Fibroblast of skin of left biceps (primary cell): ENCODE measurements around the gene TAB2.

ENCODE experiments used
- DNase-seq, 2 experiments: peaks; one replicate each; pipeline ENCODE4 v3.0.0-alpha.2; 2013; ENCODE audit warnings: low read depth in 2 of 2

TAB2 gene

DNA sequence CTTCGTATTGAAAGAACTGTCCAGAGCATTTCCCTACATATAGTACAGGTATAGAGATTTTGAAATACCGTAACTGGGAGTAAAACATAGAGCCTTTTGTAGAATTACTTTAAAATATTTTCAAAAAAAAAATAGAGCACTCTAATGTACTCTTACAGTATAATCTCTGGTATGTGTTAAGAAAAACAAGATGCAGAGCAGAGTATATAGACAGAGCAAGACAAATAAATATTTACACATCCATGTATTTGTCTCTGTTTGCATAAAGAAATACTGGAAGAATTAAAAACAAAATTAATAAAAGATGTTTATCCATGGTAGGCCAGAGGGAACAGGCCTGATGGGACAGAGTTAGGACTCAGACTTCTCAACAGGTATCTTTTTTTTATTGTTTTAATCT, 54.5 kb downstream of the TAB2 start:
- no peak for DNase-seq

DNA sequence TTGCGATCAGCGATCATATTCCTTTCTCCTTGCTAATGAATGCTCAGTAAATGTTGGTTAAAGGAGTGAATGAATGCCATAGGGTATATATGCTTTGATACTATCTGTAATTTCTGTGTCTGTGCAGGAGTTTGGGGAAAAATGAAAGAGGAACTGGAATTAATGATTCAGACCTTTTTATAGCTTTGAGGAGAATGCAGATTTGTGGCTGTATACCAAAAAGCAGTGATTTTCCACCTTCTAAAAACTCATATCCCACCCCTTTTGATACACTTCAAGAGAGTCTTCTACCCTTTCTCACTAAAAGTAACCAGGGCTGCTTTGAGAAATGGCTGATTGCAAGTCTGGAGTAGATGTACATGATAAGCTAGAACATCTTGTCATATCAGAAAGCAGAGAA, 56.0 kb downstream of the TAB2 start:
- DNase-seq: no peak

DNA sequence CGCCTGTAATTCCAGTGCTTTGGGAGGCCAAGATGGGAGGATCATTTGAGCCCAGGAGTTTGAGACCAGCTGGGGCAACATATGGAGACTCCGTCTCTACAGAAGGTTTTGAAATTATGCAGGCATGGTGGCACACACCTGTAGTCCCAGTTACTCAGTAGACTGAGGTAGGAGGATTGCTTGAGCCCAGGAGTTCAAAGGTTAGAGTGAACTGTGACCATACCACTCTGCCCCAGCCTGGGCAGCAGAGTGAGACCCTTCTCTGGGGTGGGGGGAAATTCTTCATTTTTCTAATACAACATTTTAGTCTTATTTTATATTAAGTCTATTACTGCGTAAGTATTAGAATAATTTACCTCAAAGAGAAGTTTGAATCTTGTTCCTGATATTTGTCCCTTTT, 62.5 kb downstream of the TAB2 start:
- no peak for DNase-seq

DNA sequence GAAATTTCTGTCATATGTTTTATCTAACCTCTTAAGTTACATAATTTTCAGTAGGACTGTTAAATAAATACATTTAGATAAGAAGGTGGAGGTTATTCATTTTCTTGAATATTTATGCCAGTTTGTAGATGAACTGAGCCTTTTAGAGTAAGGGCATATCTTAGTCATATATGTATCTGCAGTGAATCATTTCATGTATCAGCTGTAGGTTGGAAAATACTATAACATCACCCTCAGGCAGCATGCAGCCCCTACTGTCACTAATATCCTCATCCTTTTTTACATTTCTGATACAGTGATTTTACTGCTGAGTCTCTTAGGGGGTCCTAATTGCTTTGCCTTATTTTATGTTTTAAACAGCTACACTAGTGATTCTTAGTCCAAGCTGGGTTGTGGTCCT, 63.0 kb downstream of the TAB2 start:
- no peak for DNase-seq

DNA sequence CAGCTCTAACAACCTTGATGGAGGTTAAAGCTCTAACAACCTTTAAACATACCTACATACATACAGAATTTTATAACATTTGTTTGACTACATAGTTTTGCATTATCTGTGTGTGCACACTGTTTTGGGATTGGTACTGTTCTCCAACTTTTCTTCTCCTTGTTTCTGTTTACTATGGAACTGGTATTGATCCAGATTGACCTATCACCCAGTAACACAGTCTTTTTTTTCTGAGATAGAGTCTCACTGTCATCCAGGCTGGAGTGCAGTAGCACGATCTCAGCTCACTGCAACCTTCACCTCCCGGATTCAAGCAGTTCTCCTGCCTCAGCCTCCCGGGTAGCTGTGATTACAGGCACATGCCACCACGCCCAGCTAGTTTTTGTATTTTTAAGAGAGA, 65.9 kb downstream of the TAB2 start:
- DNase-seq: no peak

DNA sequence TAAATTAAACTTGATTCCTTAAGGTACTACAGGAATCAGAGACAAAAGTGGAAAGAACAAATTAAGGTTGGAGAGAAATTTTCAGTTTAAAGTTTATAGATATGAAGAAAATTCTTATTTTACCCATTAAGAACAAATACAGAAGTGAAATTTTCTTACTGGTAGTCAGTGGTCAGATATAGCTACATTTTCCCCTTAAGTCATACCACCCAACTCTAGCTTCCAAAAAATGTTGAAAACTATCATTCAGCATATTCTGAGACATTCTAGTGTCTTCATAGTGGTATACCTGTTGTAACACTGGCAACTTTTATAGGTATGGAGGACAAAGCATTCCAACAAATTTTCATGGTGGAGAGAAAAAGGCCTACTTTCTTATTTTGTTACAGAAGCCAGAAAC, 67.0 kb downstream of the TAB2 start:
- DNase-seq: no peak

DNA sequence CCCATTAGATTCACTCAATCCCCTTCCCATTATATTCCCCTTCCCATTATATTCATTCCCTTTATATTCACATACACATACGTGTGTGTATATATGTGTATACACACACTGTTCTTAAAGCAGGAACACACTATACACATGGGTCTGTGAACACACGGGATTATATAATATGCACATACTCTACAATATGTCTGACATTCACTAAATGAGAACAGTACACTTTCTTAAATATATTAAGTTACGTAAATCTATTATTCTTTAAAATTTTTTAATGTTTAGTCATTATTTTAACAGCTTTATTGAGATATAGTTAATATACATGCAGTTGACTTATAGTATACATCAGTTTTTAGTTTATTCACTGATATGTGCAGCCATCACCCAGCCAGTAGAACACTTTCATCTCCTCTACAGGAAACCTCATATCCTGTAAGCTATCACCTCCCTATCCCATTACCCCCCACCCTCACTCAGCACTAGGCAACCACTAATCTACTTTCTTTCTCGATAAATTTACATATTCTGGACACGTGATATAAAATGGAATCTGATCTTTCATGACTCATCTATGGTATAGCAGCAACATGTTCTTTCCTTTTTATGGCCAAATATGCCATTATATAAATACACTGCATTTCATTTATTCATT, 68.6 kb downstream of the TAB2 start:
- no peak for DNase-seq

DNA sequence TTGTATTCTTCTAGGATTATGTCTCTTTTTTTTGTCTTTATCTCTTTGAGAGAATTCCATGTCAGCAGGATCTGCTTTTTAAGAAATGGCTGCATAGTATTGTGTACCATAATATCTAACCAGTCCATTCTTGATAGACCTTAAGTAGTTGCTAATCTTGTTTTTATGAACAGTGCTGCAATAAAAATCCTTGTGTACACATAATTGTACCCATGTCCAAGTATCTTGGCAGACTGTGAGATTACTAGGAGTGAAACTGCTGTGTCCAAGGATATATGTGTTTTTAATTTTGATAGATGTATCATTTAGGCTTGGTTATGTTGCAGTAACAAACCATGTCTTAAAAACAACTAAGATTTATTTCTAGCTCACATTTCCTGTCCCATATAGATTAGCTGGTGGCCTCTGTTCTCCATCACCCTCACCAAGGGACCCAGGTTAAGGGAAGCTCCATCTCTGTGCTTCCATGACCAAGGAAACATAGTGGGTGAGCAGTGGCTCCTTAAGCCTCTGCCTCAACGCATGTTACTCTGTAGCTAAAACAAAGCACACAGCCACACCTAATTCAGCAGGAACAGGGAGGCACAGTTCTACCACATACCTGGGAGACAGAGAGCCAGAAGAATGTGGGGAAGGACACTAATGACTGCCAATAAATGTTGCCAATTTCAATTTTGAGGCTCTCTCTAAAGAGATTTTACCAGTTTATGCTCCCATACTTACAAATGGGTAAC, 70.4 kb downstream of the TAB2 start:
- DNase-seq: no peak

DNA sequence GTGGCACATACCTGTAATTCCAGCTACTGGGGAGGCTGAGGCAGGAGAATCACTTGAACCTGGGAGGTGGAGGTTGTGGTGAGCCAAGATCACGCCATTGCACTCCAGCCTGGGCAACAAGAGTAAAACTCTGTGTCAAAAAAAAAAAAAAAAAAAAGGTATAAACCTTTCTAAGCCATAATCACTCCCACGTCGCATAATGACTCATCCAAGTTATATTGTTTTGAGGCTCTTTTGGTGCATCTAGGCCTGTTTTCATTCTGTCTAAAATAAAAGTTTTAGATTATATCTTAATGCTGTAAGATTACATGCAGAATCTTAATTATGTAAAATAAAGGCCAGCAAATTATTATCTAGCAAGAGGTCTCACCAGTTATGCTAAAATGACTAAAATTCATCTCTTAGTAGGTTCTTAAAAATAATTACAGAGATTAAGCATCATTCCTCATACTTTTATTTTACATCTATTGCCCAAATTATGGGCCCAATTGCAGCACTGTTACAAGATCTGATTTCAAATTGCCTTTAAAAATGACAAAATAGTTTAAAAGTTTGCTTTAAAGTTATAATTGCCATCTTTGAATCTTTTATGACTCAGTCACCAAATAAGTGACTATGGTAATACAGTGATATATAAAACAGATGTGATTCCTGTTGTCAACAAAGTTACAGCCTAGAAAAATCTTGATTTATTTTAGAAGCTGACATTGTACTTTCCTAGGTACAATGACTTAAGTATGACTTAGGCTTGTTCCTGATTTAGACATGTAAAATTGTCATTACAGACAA, 72.2 kb downstream of the TAB2 start:
- no peak for DNase-seq

DNA sequence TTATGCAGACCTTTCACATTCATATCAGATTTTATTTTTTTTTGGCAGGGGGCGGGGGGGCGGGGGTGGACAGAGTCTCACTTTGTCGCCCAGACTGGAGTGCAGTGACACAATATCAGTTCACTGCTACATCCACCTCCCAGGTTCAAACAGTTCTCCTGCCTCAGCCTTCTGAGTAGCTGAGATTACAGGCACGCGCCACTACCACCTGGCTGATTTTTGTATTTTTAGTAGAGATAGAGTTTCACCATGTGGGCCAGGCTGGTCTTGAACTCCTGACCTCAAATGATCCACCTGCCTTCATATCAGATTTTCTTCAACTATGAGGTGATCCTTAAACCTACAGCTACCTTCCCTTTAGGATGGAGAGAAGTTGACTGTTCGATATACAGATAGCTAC, 74.6 kb downstream of the TAB2 start:
- no peak for DNase-seq

DNA sequence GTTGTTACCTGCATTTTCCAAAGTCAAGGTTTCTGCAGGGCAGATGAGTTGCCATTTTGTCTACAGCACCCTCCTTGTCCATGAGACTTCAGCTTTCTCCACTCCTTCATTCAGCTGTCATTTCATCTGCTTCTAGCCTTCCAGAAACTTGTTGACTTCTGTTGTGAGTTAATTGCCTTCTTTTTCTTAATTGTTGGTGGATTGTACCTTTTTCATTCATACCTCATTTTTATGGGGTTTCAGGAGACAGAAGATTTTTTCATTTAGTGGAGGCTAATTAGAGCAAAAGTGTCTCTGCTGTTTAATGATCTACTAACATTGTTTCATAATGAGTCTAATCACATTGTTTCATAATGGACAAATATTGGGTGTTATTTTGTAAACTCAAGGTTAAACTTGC, 75.0 kb downstream of the TAB2 start:
- DNase-seq: no peak

DNA sequence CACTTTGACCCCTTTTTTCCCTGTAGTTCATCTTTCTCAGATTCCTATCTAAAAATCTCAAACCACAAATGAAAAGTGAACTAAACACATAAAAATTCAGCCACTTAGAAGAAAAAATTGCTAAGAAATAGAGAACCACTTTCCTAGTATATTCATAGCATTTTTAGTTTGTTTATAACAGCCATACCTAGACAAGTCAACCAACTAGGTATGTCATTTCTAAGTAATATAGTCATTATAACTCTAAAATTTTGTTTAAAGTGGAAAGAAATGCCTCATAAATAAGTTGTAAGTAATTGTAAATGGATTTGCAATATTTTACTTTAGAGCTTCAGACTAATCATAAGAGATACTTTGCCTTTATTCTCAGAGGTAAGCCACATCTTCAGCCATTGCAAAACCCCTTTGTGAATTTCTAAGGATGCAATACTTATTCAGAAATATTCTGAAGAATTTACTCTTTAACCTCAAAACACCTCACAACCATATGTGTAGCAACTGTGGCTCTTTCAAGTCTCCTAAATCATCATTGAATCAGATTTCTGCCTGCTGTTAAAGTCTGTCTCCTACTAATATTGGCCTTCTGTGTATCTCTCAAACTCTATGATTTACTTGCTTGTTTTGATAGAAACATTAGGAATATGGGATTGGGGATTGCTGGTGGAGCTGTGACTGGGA, 75.6 kb downstream of the TAB2 start:
- peak in 1 of 2 experiments; percentile 24 for DNase-seq

DNA sequence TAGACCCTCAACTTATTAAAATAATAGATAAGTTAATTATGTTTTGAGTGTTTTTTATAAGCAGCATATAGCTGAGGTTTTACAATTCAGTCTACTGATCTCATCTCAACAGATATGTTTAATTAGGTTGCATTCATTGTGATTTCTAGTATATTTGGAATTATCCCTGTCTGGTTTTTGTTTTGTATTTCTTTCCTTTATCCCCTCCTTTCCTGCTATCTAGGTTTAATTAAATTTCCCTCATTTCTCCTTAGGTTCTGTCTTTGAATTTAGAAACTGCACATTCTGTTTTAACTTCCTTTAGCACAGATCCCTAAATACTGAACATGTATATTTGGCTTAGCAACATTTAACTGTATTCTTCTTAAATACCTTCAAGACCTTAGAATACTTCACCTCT, 77.7 kb downstream of the TAB2 start:
- no peak for DNase-seq

DNA sequence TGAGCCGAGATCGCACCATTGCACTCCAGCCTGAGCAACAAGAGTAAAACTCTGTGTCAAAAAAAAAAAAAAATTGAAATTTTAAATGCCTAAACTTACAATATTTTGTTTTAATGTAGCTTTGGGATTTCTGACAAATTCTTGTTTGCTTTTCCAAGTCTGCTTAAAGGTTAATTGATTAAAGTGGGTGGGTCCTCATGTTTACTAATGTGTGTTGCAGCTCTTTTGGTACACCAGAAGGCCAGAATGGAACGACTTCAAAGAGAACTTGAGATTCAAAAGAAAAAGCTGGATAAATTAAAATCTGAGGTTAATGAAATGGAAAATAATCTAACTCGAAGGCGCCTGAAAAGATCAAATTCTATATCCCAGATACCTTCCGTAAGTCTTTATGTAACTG, 79.9 kb downstream of the TAB2 start:
- DNase-seq: no peak

DNA sequence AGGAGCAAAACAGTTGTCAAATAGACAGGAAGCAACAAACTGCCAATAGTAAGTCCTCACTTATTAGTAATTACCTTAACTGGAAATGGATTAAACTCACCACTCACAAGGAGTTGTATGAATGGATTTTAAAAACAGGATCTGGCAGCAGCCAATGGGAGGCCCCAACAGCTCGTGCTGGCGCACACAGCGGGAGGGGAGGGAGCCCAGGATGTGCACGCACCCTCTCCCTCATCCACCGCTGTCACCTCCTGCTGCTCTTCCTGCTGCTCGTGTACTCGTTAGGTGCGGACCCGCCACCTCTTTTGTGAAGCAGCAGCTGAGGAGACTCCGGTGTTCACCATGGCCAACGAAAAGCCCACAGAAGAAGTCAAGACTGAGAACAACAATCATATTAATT, 82.5 kb downstream of the TAB2 start, which contains the start of gene SUMO4:
SUMO4 (plus strand) TSS at position 213 of the 400 bp plus-strand sequence; CDS start at position 343, 130 bp downstream.
- DNase-seq: no peak

DNA sequence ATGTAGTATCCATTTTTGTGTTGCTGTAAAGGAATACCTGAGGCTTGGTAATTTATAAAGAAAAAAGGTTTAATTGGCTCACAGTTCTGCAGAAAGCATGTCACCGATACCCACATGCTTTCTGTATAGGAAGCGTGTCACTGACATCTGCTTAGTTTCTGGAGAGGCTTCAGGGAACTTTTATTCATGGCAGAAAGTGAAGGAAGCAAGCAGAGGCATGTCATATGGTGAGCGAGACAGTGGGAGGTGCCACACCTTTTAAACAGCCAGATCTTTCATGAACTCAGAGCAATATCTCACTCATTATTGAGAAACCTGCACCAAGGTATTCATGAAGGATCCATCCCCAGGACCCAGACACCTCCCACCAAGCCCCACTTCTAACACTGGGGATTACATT, 86.0 kb downstream of the TAB2 start:
- no peak for DNase-seq

DNA sequence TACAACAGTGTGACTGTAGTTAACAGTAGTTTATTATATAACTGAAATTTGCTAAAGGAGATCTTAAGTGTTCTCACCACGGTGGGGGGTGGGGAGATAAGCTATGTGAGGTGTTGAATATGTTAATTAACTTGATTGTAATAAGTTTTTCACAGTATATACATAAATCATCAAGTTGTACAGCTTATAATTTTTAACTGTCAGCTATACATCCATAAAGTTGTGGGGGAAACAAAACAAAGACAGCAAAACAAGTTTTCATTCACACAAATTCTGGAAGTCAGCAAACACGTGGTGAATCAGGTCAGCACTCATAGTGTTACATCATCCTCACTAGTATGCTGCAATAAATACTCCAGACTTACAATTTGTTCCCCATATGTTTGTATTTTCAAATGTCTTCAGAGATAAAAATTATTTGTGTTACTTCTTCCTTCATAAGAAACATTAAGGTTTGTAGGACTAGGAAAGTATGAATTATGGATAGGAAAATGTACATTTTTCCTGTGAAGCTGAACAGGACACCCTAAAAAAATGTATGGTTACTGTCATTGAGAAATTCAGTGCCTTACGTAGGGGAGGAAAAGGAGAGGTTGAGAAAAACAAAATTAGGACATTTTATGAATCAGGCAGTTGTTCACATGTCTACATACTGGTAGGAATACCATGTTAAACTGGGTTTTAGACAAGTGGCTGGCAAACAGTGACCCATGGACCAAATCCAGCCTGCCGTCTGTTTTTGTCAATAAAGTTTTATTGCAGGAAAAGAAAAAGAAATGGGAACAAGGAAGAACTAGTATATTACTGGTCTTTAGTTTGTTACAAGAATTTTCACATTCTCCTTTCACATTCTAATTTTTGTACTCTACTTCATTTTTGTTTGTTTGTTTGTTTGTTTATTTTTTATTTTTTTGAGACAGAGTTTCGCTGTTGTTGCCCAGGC, 88.6 kb downstream of the TAB2 start:
- DNase-seq: peak in 1 of 2 experiments; percentile 15

DNA sequence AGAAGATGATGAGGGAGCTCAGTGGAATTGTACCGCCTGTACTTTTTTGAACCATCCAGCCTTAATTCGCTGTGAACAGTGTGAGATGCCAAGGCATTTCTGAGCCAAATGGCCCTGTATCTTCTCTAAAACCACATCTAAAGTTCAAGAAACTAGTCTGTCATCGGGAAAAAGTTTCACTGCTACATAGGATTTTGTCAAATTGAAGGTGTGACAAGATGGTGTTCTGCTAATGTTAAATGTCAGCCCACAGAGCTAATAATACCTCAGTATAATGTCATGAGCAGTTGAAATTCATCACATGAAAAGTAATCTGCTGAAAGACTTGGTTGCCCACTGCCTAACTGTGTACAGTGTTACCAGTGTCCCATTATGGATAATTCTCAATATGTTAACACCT, 92.1 kb downstream of the TAB2 start:
- DNase-seq: no peak

DNA sequence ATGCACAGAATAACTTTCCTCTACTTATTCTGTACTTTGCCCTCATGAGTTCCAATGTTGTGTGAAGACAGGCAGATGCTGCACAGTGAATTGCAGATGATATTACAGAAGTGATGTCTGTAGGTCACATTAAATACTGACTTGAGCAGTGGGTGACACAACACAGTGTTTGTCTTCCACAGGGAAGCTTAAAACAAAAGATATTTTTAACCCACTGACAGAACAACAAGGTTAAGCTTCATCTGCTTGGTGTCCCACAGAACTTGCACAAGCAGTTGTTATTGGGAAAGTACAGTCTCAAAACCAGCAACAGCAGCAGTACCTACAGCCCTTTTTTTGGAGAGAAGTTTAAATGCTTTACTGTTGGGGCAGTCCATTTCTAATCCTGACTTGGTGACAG, 93.0 kb downstream of the TAB2 start:
- no peak for DNase-seq

DNA sequence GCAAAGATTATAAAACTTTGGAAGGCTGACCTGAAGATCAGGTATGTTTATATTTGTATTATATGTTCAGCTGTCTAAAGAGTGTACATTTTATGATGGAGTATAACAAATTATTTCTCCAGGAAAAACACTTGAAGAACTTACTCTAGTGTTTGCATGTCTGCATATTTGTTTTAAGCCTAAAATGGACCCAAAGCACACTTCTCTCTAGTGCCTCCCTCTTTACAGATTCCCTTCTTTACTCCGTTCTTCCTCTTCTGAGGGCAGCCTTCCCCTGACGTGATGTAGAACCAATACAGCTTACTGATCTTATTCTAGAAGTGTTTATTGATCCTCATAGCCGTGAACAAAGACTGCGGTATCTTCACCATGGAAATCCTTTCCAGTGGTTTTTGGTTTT, 96.5 kb downstream of the TAB2 start:
- no peak for DNase-seq

DNA sequence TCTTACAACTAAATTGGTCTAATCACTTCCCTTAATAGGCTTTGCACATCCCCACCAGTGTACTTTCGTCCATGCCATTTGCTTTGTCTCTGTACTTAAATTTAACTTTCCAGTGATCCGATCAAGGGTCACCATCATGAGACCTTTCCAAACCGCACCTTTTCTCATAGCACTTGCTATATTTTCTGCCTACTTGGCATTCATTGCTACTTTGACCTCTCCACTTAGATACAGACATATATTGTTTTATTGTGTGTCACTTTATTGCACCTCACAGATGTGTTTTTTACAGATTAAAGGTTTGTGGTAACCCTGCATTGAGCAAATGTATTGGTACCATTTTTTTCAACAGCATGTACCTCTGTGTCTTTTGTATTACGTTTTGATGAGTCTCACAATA, 97.3 kb downstream of the TAB2 start:
- DNase-seq: no peak
